ENCODE data around the gene DNAJC13. TPM values are rescaled to one million over a fixed set of nuclear protein-coding genes. Genes with fewer than 3 reads are reported as not detected.

DNAJC13 gene
- total RNA-seq, 2 donors from 2014 or later: 25.0 to 46.2 TPM

DNA sequence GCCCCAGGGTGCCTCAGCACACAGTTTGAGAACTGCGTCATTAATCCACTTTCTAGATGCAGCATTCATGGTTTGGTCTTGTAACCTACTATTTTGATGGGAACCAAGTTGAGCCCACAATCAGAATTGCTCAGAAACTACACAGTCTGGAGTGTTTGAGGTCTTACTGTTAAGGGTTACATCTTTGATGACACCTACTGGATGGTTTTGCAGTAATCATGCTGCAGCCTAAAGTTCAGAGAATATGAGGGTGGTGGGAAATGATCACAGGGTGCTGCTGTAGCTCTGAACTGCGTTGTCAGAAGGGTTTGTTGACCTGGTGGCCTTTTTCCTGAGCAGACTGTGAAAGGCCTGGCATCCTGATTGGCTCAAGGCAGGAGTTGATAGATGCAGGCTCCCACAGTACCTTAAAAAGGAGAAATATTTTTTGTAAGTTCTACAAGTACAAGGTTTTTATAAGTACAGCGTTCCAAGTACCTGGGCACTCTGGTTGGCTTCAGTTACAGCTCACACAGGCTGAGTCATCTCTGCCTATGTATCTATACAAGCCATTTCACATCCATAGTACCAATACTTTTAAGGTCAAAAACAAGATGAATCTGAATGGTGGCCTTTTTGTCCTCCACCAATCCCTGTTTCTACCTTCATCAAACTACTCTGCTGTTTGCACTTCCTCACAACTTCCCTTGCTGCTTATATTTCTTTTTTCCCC is 119.3 kb downstream of the DNAJC13 start:
- no peak for DNase-seq (ENCODE audit: low spot score)
- intact Hi-C loops (cut with DNase I): no loop called here
- Histone ChIP-seq H3K36me3 (no peaks in the 10 kb centered on the region), H3K4me3 (no peak overlapping the region), H3K27ac (no peak overlapping the region), H3K9me3 (no peaks in the 10 kb centered on the region), H3K27me3 (replicated peaks; ENCODE audit: insufficient read depth) (no peaks in the 10 kb centered on the region), H3K4me1 (replicated peaks) (peaks cover 8% of the 10 kb centered on the region)
- 86% methylated on average over 3 of the region's 3 CpGs for WGBS
- no peak for TF ChIP-seq POLR2AphosphoS5 (IDR thresholded peaks at IDR 0.05)
- TF ChIP-seq POLR2A (IDR thresholded peaks at IDR 0.05): no peak
- TF ChIP-seq, protein P1, sequence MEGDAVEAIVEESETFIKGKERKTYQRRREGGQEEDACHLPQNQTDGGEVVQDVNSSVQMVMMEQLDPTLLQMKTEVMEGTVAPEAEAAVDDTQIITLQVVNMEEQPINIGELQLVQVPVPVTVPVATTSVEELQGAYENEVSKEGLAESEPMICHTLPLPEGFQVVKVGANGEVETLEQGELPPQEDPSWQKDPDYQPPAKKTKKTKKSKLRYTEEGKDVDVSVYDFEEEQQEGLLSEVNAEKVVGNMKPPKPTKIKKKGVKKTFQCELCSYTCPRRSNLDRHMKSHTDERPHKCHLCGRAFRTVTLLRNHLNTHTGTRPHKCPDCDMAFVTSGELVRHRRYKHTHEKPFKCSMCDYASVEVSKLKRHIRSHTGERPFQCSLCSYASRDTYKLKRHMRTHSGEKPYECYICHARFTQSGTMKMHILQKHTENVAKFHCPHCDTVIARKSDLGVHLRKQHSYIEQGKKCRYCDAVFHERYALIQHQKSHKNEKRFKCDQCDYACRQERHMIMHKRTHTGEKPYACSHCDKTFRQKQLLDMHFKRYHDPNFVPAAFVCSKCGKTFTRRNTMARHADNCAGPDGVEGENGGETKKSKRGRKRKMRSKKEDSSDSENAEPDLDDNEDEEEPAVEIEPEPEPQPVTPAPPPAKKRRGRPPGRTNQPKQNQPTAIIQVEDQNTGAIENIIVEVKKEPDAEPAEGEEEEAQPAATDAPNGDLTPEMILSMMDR (IDR thresholded peaks at IDR 0.05): no peak

DNA sequence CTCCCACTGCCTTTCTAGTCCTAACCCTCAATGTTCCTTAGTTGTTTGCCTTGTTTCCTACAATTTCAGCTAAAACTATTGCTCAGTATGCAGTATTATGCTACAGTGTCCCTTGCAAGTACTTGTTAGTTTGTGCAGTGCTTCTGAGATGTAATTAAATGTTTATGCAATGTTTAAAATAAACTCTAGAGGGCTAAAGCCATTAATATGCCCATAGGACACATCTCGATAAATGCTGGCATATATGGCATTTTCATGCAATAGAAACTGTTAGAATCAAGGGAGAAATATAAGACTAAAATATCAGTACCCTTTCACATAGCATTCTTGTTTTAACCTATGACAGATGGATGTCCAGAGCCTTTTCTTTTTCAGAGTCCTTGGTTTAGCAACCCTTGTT is 120.0 kb downstream of the DNAJC13 start:
- Histone ChIP-seq H3K27me3 (replicated peaks; ENCODE audit: insufficient read depth) (no peaks in the 10 kb centered on the region), H3K4me3 (no peak overlapping the region), H3K4me1 (replicated peaks) (peaks cover 8% of the 10 kb centered on the region), H3K36me3 (no peaks in the 10 kb centered on the region), H3K27ac (no peak overlapping the region), H3K9me3 (no peaks in the 10 kb centered on the region)
- DNase-seq (ENCODE audit: low spot score): no peak
- 65% methylated on average over 1 of the region's 1 CpG for WGBS
- TF ChIP-seq POLR2A (IDR thresholded peaks at IDR 0.05): no peak
- no peak for TF ChIP-seq POLR2AphosphoS5 (IDR thresholded peaks at IDR 0.05)
- TF ChIP-seq, protein P1 (IDR thresholded peaks at IDR 0.05): no peak
- intact Hi-C loops (cut with DNase I): no loop called here

DNA sequence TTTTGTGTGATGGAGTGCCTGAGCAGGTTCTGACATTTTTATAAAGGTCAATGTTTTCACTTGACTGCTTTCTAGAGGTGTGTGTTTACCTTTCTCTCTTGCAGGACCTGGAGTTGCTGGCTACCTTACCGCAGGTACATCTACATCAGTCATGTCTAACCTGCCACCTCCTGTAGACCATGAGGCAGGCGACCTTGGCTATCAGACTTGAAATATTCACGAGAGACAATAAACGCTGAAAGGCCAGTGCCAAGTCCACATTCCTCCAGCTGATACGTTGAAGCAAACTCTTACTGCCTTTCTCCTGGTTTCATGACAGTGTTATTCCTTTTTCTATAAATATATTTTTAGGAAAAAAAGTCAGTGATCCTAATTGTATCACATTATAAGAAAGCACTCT is 120.8 kb downstream of the DNAJC13 start:
- peaks cover 8% of the 10 kb centered on the region for H3K4me1 ChIP-seq (replicated peaks)
- intact Hi-C loops (cut with DNase I): no loop called here
- WGBS: 27% methylated on average over 5 of the region's 5 CpGs
- no peaks in the 10 kb centered on the region for H3K27me3 ChIP-seq (replicated peaks; ENCODE audit: insufficient read depth)
- H3K9me3 ChIP-seq: no peaks in the 10 kb centered on the region
- H3K27ac ChIP-seq: no peak overlapping the region
- peak; percentile 17 for DNase-seq (ENCODE audit: low spot score)
- H3K4me3 ChIP-seq: no peak overlapping the region
- H3K36me3 ChIP-seq: no peaks in the 10 kb centered on the region
- TF ChIP-seq POLR2A (IDR thresholded peaks at IDR 0.05): no peak
- TF ChIP-seq POLR2AphosphoS5 (IDR thresholded peaks at IDR 0.05): no peak
- TF ChIP-seq, protein P1 (IDR thresholded peaks at IDR 0.05): no peak

DNA sequence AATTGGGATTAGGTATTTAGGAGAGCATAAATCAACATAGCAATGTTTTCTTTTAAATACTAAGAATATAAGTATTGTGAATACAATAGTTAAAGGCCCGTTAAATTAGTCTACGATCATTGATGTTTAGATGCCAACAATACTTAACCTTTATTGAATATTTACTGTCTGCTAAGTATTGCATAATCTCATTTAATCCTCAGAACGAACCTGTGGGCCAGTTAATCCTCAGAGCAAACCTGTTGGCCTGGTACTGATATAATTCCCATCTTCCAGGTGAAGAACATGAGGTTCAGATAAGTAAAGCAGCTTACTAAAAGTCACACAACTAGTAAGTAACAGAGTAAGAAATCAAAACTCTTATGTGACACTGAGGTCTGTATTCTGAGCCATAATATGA is 122.4 kb downstream of the DNAJC13 start:
- H3K4me3 ChIP-seq: no peak overlapping the region
- peaks cover 8% of the 10 kb centered on the region for H3K4me1 ChIP-seq (replicated peaks)
- intact Hi-C loops (cut with DNase I): no loop called here
- TF ChIP-seq, protein P1 (IDR thresholded peaks at IDR 0.05): no peak
- no peak for TF ChIP-seq POLR2A (IDR thresholded peaks at IDR 0.05)
- TF ChIP-seq POLR2AphosphoS5 (IDR thresholded peaks at IDR 0.05): no peak
- no peaks in the 10 kb centered on the region for H3K9me3 ChIP-seq
- no peak for DNase-seq (ENCODE audit: low spot score)
- H3K27ac ChIP-seq: no peak overlapping the region
- H3K36me3 ChIP-seq: no peaks in the 10 kb centered on the region
- WGBS: 51% methylated on average over 3 of the region's 3 CpGs
- no peaks in the 10 kb centered on the region for H3K27me3 ChIP-seq (replicated peaks; ENCODE audit: insufficient read depth)

DNA sequence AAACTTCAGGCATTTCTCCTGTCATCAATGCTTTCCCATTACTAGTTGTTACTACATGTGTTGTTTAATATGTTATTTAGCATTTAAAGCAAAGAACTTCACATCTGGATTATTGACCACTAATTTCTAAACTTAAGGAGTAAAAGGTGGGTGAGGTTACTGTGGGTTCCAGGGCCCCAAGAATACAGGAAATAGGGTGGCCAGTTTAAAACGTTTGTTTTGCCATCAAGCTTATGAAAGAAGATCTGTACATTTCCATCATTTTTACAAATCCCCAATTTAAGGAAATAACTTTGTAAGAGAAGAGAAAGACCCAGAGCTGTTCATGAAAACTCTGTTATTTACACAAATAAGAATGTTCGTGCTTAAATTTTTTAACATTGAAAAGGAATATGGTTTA is 125.3 kb downstream of the DNAJC13 start:
- Histone ChIP-seq H3K36me3 (no peaks in the 10 kb centered on the region), H3K27ac (no peak overlapping the region), H3K4me3 (no peak overlapping the region), H3K9me3 (no peaks in the 10 kb centered on the region), H3K27me3 (replicated peaks; ENCODE audit: insufficient read depth) (no peaks in the 10 kb centered on the region), H3K4me1 (replicated peaks) (no peaks in the 10 kb centered on the region)
- 56% methylated on average over 2 of the region's 2 CpGs for WGBS
- TF ChIP-seq POLR2AphosphoS5 (IDR thresholded peaks at IDR 0.05) (no peak), POLR2A (IDR thresholded peaks at IDR 0.05) (no peak)
- TF ChIP-seq, protein P1 (IDR thresholded peaks at IDR 0.05): no peak
- no peak for DNase-seq (ENCODE audit: low spot score)
- intact Hi-C loops (cut with DNase I): no loop called here

Data from prostate gland (tissue), 2 donors.